CD4-positive, alpha-beta T cell treated with Interleukin-21 for 1 hour (primary cell): Measurements from ENCODE around the gene KLHL17.
"Not testable (repeated sequence)": the region's sequence is repeated elsewhere in the genome, so short reads cannot be mapped to it uniquely, and the experiment has no call there.

Experiments
- DNase-seq: peaks from one replicate; pipeline ENCODE4 v3.0.0-alpha.2; 2020

The KLHL17 gene

DNA sequence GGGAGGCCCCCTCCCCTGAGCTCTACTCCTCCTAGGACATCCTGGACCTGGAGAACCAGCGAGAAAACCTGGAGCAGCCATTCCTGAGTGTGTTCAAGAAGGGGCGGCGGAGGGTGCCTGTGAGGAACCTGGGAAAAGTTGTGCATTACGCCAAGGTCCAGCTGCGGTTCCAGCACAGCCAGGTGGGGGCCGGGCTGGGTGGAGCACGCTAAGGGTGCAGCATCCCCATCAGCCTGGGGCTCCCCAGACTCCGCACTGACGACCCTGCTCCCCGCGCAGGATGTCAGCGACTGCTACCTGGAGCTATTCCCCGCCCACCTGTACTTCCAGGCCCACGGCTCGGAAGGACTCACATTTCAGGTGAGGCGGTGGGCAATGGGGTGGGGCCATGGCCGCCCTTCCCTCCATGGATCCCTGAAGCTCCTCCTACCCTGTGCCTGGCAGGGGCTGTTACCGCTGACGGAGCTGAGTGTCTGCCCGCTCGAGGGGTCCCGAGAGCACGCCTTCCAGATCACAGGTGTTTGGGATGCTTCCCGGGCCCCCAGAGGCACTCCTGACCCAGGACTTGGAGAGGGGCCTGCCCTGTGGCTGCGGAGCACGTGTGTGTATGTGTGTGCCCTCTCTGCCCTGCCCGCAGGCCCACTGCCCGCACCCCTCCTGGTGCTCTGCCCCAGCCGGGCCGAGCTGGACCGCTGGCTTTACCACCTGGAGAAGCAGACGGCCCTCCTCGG lies 10.0 kb downstream of the KLHL17 start:
- DNase-seq, result no peak

DNA sequence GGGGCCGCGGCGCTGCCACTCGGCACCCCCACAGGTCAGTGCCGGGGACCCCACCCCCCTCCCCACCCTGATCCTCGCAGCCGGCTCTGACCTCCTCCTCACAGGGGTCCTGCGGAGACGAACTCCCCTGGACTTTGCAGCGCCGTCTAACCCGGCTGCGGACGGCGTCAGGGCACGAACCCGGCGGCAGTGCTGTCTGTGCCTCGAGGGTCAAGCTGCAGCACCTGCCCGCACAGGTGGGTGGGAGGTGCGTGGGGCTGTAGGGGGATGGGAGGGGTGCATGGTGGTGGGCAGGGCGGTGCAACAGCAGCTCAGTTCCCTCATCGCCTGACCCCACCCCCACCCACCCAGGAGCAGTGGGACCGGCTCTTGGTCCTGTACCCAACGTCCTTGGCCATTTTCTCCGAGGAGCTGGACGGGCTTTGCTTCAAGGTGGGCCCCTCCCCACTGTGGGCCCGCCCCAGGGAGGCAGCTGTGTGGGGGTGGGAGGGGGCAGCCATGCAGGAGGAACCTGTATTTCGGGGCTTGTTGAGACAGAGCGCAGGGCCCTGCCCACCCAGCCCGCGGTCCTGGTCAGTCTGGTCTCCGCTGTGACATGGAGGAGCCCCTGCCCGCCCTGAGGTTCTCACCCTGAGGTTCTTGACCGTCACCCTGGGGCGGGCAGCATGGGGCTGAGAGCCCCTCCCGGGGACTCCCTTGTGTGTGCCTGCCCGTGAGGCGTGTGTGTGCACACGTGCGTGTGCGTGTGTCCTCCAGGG lies 10.8 kb downstream of the KLHL17 start:
- DNase-seq, result no peak

DNA sequence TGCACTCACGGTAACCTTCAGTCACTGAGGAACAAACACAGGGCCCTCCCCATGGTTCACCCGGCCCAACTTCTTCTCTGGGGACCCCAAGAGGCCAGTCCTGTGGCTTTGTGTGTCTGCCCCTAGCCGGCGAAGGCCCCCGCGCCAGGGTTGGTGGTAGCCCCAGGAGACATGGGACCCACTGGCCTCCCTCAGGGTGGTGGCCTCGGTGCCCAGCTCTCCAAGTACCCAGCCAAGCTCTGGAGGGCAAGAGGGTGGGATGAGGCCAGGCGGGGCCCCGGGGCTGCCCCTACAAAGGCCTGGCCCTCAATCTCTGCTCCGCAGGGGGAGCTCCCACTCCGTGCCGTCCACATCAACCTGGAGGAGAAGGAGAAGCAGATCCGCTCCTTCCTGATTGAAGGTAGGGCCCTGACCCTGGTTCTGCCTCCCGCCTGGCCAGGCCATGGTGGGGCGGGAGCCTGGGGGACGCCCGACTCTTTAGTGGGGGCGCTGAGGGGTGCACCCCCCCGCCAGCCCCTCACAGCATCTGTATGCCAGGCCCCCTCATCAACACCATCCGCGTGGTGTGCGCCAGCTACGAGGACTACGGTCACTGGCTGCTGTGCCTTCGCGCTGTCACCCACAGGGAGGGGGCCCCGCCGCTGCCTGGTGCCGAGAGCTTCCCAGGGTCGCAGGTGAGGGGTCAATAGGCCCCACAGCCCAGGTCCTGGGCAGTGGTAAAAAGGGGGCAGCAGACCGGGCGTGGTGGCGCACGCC lies 11.5 kb downstream of the KLHL17 start:
- DNase-seq, result no peak

DNA sequence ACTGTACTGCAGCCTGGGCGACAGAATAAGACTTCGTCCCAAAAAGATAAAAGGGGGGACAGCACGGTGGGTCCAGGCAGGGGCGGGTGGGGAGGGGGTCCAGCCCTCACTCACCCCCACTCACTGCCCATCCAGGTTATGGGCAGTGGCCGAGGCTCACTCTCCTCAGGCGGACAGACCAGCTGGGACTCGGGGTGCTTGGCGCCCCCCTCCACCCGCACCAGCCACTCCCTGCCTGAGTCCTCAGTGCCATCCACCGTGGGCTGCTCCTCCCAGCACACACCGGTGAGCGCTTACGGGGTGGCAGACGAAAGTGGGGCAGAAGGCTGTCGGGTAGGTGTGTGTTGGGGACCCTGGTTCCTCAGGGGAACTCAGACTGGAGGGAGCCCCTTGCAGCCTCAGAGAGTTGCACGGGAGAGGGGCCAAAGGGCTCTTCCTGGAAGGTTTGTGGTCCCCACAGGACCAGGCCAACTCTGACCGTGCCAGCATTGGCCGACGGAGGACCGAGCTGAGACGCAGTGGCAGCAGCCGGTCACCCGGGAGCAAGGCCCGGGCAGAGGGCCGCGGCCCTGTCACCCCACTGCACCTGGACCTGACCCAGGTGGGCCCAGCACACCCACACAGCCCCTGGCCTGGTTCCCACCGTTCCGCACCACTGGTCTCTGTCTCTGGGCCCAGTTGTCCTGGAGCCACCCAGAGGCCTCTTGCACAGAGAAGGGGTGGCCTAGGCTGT lies 12.5 kb downstream of the KLHL17 start:
- no peak for DNase-seq

DNA sequence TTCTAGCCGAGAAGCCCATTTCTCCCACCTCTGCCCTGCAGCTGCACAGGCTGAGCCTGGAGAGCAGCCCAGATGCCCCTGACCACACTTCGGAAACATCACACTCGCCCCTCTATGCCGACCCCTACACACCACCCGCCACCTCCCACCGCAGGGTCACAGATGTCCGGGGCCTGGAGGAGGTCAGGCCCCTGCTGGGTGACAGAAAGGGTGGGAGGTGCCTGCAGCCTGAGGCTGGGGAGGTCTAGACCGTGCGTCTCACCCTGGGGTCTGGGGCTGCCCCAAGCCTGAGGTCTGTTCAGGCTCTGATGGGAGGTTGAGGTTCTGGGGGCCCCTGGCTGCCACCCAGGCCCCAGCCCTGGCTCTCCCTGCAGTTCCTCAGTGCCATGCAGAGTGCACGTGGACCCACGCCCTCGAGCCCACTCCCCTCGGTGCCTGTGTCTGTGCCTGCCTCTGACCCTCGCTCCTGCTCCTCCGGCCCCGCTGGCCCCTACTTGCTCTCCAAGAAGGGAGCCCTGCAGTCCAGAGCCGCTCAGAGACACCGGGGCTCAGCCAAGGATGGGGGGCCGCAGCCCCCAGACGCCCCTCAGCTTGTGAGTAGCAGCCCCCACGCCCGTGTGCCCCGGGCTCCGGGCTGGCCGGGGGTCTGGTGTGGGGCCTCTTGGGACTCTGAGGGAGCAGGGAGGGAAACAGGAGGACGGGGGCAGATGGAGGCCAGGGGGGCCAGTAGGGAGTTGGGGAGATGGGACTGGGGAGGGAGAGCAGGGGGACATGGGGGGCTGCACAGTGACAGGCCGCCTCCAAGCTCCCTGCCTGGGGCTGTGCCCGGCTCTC lies 13.3 kb downstream of the KLHL17 start:
- DNase-seq, result no peak

DNA sequence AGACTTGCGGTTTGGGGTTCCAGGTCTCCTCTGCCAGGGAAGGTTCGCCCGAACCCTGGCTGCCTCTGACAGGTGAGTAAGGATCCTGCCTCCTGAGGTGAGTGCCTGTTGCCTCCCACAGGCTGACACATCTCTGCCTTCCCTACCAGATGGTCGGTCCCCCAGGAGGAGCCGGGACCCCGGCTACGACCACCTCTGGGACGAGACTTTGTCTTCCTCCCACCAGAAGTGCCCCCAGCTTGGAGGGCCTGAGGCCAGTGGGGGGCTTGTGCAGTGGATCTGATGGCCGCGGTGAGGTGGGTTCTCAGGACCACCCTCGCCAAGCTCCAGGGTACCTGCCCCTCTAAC lies 13.9 kb downstream of the KLHL17 start:
- DNase-seq, result no peak

DNA sequence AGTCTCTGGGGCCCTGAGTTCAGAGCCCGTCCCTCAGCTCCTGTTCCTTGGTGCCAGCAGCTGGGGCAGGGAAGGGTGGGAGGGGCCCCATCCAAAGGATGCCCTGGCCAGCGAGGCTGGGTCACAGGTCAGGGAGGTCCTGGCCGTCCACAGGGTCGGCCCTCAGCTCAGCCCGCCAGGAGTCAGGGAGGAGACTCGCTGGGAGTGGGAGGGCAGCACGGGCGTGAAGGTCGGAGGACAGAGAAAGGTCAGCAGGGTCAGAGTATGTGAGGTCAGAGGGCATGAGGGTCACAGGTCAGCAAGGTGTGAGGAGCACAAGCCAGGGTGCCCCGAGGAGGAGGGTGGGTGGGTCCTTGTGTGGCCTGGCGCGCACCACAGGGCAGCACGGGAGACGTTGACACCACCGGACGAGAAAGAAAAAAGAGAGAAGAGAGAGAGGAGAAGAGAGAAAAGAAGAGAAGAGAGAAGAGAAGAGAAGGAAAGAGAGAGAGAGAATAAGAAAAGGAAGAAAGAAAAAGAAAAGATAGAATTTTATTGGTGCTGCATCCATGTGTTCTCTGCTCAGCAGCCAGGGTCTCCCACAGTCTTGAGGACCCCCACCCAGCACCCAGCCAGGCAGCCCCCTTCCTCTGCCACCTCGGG lies 14.4 kb downstream of the KLHL17 start:
- DNase-seq, result no peak

DNA sequence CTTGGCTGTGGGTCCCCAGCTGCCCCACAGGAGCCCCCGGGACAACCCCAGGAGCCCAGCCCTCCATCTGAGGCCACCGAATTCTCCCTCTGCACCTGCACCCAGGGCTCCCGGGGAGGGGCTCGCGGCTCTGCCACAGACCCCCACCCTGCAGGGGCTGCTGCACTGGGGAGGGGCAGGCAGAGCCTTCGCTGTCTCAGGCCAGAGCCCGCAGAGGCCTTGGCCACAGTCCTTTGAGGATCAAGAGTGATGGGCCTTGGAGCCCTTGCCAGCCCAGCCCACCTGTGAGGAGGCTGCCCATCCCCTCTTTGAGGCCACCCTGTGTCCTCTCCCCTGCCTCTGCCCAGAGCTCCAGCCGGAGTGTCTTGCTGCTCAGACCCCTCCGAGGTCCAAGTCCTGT lies 15.0 kb downstream of the KLHL17 start:
- DNase-seq, result no peak

DNA sequence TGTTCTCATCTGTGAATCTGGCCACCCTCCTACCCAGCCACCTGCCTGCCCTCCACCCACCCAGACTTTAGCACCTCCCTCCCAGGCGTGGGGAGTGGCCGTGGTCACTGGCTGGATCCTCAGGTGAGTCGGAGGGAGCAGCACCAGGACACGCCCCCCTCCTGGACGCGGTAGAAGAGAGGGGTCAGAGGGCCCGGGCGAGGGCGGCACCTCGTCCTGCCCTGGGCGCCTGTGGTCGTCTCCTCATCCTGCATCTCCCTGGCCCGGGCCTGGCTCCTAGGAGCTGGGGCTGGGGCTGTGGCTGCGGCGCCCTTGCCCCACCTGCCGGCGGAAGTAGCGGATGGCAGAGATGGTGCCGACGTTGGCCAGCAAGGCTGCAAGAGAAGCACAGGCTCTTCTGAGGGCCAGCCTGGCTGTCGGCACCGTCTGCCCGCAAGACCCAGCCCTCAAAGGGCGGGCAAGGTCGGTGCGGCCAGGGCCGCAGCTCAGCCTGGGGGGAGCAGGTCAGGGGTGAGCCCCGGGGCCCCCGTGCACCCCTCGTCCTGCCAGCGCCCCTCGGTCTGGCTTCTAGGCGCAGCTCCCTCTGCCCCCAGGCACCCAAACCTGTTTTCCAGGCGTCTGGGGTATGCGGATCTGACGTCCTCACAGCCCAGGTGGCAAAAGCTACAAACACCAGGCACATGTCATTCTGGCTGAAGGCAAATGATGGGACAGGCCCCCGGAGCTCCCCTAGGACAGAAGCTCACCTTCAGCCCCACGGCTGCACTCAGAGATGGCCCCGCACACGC lies 15.7 kb downstream of the KLHL17 start:
- peak; percentile 72 for DNase-seq

DNA sequence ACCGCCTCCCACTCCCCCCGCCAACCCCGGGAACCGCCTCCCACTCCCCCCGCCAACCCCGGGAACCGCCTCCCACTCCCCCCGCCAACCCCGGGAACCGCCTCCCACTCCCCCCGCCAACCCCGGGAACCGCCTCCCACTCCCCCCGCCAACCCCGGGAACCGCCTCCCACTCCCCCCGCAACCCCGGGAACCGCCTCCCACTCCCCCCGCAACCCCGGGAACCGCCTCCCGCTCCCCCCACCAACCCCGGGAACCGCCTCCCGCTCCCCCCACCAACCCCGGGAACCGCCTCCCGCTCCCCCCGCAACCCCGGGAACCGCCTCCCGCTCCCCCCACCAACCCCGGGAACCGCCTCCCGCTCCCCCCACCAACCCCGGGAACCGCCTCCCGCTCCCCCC lies 16.4 kb downstream of the KLHL17 start:
- not testable (repeated sequence) for DNase-seq

DNA sequence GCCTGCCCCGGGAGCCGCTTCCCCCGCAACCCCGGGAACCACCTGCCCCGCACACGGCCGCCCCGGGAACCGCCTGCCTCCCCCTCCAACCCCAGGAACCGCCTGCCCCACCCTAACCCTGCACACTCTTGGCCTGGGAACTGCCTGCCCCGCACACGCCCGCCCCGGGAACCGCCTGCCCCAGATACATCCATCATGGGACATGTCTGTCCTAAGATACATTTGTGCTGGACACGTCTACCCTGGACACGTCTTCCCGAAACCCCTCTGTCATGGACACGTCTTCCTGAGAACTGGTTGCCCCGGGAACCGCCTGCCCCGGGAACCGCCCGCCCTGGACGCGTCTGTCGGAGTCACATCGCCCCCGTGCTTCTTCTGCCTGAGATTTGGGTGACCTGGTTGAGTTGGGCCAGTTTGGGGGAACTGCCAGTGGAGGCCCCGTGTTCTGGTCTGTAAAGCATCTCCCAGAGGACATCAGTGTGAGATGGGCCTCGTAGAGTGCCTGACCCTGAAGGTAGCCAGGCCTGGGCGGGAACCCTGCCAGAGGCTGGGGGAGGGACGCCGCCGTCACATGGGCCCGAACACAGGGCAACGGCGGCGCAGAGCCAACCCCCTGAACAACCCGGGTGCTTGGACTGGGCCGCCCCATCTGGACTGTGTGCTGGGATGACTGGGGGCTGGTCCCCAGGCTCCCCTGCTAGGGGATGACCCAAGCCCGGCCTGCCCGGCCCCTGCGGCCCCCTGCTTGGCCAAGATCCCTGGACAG lies 17.9 kb downstream of the KLHL17 start:
- no peak for DNase-seq

DNA sequence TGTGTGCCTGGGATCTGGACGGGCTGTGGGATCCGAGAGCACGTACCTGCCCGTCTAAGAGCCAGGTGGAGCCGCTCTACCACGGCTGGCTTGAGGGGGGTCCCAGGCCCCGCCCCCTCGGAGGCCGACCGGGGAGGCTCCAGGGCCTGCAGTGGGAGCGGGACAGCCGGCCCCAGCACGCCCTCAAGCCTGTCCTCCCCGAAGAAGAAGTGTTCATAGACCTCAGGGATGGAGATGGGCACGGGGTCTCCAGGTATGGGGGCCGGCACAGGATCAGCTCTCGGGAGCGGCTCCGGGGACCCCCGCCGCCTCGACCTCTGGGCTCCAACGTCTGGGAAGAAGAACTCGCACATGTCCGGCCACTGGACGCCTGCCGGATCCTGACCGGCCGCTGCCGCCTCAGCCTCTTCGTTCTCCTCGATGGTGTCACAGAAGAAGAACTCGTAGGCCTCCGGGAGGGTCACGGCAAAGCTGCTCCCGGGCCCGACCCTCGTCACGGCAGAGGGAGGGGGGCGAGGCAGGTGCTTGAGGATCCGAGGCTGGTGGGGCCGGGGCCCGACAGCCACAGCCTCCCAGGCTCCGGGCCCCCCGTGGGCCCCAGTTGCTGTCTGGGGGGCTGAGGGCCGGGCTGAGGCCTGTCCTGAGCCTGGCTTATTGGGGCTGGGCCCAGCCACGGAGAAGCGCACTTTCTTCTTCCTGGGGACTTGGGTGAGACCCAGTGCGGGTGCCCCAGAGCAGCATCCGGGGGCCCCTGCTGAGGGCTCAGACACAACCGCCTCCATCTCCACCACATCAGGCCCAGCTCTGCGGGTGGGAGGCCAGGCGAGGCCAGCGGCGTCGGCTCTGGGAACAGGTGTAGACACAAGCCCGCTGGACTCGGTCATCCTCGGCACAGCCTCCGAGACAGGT lies 18.7 kb downstream of the KLHL17 start:
- no peak for DNase-seq

DNA sequence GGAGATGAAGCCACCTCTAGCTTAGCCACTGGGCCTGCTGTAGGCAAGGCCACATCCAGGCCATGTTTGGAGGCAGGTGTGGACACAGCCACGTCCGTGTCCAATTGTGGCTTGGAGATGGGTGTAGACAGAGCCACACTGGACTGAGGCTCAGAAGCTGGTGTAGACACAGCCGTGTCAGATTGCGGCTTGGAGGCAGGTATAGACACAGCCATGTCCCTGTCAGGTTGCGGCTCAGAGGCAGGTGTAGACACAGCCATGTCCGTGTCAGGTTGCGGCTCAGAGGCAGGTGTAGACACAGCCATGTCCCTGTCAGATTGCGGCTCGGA lies 19.3 kb downstream of the KLHL17 start:
- DNase-seq, result no peak

DNA sequence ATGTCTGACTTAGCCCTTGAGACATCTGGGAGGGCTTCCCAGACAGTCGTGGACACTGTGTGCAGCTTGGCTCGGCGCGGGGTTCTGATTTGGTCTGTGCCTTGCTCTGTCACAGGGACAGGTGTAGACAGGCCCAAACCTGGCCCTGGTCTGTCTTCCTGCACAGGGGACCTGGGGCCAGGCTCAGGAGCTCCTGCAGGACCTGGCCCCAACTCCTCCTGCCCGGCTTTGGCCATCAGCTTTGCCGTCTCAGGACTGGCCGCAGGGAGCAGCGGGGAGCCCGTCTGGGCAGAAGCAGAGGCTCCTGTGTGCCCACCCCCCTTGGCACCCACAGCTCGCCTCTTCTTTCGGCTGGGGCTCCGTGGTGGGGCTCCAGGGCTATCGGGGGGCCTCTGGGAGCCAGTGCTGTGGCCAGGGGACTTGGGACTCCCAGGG lies 19.8 kb downstream of the KLHL17 start:
- DNase-seq, result no peak

DNA sequence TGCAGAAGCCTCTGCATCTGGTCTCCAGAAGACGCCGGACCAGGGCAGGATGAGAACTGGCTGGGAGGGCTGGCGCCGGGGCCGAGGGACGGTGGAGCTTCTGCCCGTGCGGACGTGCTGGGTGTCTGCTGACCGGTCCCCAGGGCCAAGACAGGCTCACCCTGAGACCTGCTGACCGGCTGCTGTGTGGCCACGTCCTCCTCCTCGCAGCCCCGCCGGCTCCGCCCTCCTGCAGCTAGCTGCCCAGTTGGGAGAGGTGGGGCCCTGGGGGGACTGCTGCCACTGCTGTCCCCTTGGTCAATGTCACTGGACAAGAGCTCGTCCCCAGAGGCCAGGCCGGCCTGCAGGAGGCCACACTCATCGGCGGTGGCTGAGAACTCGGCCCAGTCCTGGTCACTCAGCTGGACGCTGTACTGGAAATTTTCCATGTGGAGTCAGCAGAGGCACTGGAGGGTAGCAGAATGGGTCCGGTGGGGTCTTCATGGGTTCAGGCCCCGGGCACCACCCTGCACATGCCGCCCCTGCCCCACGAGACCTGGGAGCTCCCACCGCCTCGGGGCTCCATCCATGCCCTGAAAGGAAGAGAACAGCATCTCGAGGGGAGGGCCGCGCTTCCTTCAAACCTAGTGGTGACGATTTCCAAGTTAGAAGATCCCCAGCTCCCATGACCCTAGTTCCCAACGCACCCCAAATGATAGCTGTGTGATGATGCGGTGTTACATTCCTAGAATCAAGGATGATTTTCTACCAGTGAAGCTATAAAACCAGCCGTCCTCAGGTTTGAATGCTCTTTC lies 20.4 kb downstream of the KLHL17 start:
- DNase-seq, result no peak

DNA sequence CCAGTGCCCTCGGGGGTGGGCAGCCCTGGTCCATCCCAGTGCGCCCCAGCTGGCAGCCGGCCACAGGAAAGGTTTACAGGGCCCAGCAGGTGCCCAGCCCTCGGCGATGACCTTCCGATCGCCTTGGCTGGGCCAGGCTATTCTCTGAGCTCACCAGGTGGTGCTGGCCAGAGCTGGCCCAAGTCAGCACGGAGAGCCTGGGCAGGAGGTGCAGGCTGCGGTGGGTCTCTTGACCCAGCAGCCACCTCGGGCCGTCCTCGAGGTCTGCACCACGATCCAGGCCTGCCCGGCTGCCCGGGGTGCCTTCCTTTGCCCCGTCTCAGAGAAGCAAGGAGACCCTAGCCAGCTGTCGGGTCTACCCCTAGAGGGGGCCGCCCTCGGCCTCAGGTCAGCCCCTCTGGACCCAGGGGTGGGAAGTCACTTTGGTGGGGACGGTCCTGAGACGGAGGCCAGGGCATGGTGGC lies 21.1 kb downstream of the KLHL17 start:
- no peak for DNase-seq

DNA sequence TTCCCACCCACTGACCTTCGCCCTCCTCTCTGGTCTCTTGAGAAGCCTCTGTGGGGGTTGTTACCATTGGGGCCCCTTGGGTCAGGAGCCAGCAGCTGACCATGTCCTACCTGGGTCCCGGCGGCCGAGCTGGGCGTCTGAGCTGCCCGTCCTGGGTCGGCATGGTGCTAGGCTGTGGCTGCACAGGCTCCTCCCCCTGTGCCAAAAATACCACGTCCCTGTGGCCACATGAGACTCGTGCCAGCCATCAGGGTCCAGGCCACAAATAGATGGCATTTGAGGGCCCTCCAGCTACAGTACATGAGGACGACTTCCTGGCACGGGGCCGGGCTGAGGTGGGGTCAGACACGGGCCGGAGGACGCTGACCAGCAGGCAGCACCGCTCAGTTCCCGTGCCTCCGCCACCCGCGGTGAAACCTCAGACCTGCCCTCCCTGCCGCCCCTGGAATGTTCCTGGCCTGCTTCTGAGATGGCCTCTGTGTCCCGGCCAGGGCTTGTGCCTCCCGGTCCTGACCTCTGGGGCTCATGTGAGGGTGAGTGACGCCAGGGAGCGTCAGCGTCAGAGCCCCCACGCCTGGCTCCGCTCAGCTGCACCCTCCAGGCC lies 21.7 kb downstream of the KLHL17 start, which contains the start of gene PERM1:
Gene PERM1, minus strand, starts transcription at position 139 of the 604 bp plus-strand sequence. CDS start 1,064 bp downstream, outside the sequence.
- DNase-seq, result no peak
